ENCODE data around the gene HELB.

DNA sequence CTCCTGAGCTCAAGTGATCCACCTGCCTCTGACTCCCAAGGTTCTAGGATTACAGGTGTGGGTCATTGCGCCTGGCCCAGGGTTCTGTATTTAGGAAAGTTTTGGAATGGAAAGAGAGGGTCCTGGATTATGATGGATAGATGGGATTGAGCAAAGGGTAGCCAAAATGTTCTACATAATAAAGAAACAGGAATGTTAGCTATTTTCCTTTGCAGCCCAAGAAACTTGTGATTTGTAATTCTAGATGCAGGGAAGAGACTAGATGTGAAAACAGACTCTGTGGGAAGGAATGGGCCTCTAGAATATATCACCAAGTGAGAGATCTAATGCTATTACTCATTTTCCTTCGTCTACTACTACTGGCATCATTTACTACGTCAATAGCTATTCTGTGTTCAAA, 29.6 kb upstream of the HELB start:
- no peak for TF ChIP-seq CTCF (IDR thresholded peaks at IDR 0.05 in 2 of 3, conservative IDR thresholded peaks at IDR 0.05 in 1 of 3; ENCODE audit: control insufficient read depth in 2 of 3, extremely low read depth in 1 of 3, insufficient read depth in 1 of 3, low read depth in 3 of 3, low read length in 3 of 3)
- no peak for TF ChIP-seq TAF1 (IDR thresholded peaks at IDR 0.05; ENCODE audit: borderline replicate concordance, low read depth, low read length)
- no peak for TF ChIP-seq SRF (IDR thresholded peaks at IDR 0.05; ENCODE audit: low read depth in 2 of 2, low read length in 2 of 2)
- no peak for TF ChIP-seq CEBPB (IDR thresholded peaks at IDR 0.05; ENCODE audit: borderline replicate concordance in 1 of 2, low read depth in 2 of 2, low read length in 2 of 2)
- no peak for TF ChIP-seq KDM1A (IDR thresholded peaks at IDR 0.05; ENCODE audit: borderline replicate concordance)
- TF ChIP-seq ZNF274 (IDR thresholded peaks at IDR 0.05; ENCODE audit: insufficient read depth, insufficient read length), result no peak
- no peak for TF ChIP-seq GABPA (IDR thresholded peaks at IDR 0.05; ENCODE audit: low read depth)
- no peak for TF ChIP-seq BHLHE40 (IDR thresholded peaks at IDR 0.05; ENCODE audit: borderline replicate concordance in 1 of 2, low read depth in 2 of 2, low read length in 1 of 2)
- TF ChIP-seq JUND (IDR thresholded peaks at IDR 0.05; ENCODE audit: low read depth, low read length), result no peak
